ENCODE measurements around the gene UBASH3B.

UBASH3B gene

DNA sequence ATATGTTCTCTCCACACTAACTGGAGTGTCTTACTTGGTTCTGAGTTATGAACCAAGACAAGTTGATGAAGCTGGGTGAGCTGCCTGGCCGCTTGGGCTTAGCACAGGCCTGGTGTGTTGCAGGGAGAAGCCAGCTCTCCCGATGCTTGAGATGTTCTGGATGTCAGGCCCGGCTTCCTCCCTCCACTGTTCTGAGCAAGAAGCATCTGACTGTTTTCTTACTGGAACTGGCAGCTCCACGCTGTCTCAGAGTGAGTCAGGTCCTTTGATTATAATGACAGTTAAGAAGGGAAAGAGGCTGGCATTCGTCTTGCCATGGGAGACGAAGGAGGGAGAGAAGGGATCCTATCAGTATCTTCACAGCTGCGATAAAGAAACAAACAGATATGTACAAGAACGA lies 136.3 kb downstream of the UBASH3B start:
- no peak for DNase-seq

DNA sequence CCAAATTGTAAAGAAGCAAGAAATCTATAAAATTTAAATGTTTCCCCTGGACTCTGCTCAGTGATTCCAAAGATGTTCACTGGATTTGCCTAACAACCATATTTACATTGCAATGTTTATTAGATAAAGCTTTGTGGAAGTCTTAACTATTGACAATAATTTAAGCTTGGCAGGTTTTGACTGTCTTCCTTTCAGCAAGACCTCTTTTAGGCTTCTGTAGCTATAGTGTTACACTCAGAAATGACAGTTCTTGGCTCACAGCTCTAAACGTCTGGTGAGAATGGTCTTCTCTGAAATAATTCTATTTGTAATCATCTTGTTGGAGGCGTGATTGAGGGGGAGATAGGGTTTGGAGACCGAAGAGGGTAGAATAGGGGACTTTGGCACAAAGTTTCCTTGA lies 138.0 kb downstream of the UBASH3B start:
- no peak for DNase-seq

DNA sequence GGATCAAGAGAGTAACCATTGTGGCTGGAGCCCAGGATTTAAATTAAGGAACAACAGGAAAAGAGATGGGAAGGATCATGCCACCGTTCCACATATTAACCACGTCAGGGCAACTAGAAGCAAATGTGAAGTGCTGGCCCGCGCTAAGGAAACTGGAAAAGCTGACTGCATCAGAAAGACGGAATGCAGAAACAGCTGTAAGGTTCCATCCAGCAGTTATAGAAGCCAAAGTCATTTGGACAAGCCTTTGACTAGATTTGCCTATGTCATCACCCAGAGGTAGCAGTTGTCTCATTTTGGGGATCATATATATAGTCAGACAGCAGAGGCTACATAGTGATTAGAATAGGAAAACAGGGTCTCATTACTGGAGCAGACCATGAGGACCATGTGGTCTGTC lies 139.8 kb downstream of the UBASH3B start:
- DNase-seq: no peak

DNA sequence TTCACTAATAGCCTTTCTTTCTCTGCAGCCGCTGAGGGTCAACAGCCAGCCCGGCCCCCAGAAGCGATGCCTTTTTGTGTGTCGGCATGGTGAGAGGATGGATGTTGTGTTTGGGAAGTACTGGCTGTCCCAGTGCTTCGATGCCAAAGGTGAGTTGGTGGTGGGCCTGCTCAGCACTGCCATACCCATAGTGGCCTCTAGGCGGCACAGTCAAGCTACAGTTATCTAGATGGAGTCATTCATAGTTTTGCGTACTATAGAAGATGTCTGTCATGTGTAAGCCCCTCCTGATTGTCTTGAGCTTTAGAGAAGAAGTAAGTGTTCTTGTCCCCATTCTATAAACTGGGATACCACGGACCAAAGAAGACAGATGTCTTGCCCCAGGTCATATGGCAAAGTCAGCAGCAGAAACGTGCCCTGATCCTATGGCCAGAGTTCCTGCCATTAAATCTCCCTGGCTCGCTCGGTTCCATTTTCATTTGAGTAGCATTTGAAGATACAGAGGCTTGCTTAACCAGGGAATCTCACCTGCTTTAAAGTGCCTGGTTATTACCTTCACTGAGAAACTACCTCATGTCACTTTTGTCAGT lies 140.7 kb downstream of the UBASH3B start:
- DNase-seq: peak in 1 of 2 experiments; percentile 12

DNA sequence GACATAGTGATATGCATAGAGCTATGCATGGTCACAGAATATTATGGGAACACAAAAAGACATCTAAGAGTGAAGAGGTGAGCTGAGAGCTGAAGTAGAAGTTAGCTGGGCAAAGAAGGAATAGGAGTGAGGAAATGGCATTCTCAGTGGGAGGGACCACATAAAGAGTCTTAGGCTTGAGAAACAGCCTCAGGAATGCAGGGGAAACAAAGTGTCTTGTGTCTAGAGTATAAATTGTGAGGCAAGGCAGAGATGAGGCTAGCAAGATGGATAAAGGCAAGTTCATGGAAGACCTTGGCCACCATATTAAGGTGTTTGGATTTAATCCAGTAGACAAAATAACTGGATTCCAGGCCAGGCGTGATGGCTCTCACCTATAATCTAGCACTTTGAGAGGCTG lies 142.1 kb downstream of the UBASH3B start:
- no peak for DNase-seq

DNA sequence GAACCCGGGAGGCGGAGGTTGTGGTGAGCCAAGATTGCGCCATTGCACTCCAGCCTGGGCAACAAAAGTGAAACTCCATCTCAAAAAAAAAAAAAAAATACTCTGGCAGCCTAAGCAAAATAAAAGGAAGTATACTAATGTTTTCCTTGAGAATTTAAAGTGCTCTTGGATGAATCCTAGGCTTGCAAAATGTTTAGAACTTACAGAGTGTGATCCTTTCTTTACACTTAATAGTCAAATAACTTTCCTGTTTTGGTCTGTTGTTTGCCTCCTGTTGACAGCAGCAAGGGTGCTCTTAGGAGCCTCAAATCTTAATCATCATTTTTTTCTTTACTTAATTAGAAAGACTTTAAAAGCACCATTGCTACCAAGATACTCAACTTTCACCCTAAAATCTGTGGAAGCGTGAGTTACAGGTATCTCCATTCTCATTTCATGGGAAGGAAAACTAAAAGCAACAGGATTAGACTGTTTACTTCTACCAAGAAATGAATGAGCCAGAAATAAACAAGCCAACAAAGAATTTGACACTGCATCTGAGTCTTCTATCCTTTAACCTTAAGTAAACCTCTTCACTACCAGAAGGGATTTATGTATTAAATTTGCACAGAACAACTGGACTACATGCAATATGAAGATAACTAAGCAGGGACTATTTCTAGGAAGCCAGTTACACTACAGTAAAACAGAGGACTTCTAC lies 144.0 kb downstream of the UBASH3B start:
- DNase-seq: no peak

DNA sequence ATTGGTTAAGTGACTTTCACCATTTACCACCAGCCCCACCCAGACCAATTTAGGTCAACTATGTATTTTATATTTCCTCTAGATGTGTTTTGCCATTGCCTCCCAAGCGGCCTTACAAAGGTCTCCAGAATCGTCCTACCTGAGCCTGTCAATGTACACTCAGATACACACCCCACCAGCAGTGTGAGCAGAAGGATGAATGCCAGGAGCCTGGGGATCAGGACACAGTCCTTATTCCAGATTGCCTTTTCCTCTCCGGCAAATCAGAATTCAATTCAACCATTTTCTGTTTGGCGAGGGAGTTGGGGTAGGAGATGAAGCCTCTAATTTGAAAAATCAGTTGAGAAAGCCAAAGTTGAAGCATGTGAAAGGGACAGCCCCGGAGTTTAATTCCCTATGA lies 147.4 kb downstream of the UBASH3B start:
- DNase-seq: no peak

DNA sequence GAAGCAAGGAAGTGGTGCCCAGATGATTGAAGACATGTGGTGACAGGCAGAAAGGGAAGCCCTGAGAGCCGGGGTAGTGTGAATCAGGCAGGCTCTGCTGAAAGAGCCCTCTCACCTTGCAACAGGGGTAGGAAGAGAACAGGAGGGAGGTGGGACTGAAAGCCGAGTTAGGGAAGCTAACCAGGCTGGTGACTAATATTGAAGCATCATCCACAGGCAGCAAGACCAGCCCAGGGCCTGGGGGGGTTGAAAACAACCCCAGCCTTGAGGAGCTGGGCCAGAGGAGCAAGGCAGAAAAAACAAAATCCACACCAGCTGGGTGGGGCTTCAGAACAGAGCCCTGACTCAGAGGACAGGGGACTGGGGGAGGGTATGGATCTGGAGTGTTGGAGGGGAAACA lies 147.8 kb downstream of the UBASH3B start:
- DNase-seq: no peak

DNA sequence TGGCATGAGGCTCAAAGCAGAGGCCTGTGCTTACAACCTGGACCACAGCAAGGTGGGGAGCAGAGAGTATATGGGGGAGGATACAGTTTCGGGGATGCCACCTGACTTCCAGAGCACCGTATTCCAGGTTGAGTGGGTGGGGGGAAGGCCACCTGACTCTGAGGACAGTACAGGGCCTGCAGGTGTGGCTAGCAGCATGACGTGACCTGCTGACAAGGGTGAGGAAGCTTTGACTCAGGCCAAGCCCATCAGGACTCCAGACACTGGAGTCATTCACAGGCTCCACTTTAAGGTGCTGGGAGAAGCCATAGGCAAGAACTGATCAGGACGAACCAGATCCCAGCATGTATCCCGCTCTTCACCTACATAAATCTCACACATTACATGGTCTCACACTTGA lies 148.2 kb downstream of the UBASH3B start:
- no peak for DNase-seq

DNA sequence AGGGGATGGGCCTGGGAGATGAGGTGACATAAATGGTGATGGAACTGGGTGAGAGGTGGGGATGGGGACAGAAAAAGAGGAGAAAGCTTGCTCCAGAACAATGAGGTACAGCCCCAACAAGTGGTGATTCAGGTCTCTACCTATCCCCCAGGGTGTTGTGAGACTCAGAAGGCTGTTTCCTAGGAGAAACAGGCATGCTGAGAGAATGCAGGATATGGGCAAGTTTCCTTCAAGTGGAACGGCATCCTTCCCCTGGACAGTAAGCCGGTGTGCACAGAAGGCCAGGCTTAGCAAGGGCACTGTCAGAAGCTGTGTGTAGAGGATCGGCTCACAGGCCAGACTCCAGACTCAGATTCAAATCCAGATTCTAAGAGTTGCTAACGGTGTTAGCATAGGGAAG lies 148.6 kb downstream of the UBASH3B start:
- DNase-seq: no peak

DNA sequence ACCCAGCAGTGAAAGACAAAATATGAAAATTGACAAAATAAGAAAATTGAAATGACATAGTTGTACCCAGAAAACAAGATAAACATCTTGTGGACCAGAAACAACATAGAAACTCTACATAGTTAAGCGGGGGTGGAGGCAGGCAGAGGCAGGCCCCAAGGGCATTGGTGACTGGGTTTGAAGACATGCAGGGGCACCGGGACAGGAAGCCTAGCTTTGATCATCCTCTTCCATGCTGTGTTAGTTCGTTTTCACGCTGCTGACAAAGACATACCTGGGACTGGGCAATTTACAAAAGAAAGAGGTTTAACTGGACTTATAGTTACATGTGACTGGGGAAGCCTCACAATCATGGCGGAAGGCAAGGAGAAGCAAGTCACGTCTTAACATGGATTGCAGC lies 149.3 kb downstream of the UBASH3B start:
- no peak for DNase-seq

DNA sequence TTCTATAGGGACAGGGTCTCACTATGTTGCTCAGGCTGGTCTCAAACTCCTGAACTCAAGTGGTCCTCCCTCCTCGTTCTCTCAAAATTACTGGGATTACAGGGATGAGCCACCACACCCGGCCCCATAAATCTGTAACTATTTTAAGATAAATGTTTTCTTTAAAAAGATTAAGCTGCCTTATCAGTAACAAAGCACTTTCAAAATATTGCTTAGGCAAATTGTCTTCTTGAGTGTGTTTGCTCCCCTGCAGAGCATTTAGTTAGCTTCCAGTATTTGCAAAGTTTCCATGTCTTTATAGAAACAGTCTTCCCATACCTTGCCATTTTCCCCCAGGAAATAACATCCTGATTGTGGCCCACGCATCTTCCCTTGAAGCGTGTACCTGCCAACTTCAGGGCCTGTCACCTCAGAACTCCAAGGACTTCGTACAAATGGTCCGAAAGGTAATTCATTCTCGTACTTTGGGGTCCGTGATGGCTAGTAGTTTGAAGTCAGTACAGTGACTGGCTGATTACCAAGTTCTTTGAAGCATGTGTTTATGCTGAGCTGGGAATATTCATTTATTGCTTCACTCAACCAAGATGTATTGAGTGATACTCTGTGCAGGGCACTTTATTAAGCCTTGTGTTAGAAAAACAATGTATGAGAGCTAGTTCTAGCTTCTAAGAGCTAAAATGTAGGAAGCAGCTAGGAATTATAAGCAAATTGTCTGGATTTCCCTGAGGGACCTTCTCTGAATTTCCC lies 152.4 kb downstream of the UBASH3B start:
- DNase-seq: no peak

DNA sequence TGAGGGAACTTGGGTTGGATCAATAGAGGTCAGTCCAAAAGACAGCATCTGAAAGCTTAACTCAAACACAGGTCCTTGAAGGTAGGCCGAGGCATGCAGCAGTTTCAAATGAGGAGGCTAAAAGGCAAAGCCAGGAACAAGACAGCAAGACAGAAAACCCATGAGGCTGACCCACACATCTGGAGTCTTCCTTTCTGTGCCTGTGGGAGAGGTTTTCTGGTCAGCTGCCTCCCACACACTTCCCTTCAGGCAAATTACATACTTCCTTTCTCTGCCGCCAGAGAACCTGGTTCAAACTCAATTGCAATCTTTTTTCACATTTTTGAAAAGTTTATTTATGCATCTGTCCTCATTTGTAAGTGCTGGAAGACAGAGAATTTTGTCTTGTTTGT lies 153.0 kb downstream of the UBASH3B start:
- DNase-seq: no peak

DNA sequence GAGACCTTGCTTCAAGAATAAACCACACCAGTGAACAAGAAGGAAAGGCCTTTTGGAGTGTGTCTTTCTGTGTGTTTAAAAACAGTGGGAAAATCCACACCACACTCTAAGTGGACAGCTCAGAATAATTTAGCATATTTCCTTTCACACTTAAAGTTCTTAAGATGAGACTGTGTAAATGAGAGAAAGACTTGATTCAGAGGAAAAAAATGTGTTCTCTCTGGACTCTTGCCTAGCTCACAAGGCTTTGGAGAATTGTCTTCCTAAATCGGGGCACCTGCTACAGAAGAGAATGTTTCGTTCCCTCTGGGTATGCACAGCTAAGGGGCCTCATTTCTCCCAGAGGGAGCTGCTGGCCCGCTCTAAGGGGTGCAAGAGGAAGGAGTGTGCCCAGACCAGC lies 154.3 kb downstream of the UBASH3B start:
- no peak for DNase-seq

DNA sequence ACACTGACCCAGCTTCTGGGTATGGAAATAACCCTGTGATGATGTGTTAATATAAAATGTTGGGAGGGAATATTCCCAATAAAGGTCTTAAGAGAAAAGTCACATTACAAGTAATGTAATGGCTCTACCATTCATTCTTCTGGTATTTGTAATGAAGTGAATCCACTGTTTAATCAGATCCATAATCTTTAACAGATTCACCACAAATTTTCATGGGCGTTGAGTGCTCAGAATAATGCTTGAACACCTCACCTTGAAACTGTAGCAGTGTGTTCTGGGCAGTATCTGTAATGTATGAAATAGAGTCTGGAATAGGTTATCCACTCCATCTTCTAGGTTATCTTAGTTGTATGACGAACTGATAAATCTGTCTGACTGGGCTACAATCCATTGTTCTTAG lies 156.2 kb downstream of the UBASH3B start:
- DNase-seq: no peak

DNA sequence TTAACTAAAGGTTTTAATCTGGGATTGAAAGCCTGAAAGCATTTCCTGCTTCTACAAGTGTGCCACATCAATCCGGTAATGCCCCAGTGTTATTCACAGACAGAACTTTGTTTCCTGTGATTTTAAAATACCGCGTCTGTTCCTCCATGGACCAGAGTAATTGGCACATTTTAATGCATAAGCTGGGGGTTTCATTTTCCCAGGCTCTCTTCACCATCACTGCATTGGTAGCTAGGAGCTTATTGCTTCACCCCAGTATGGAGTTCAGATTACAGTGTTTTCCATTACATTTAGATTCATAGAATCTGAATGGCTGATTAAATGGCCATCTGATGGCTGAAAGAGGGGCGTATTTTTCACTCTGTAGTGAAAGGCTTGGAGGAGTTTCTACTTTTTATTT lies 157.1 kb downstream of the UBASH3B start:
- DNase-seq: no peak

DNA sequence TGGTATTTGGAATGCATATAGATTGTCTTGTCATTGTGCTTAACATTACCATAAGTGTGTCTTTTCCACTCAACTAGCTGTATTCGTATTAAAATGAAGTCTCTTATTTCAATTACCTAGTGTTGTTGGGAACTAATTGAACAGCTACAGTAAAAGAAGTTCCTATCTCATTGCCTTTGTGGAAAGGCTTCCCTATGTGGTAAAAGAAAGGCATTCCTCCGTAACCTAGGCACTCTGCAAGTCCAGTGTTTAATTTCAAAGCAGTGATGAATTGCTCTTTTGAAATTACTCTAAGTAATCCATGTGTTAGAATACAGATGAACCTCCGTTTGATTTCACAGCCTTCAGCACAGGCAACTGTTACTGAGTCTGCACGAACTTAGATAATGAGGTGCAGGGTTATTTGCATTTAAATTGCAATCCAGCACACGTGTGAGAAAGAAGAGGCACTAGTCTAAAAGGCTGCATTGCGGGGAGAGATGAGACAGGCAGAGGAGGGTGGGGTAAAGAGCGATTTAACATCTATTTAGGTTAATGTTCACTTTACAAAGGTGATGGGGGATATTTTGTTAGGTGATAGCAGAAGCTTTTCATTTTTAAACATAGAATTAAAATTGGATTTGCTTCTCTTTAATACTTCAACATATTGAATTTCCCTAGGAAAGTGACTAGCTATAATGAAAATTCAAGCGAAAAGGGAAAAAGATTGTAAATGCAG lies 157.8 kb downstream of the UBASH3B start:
- no peak for DNase-seq

DNA sequence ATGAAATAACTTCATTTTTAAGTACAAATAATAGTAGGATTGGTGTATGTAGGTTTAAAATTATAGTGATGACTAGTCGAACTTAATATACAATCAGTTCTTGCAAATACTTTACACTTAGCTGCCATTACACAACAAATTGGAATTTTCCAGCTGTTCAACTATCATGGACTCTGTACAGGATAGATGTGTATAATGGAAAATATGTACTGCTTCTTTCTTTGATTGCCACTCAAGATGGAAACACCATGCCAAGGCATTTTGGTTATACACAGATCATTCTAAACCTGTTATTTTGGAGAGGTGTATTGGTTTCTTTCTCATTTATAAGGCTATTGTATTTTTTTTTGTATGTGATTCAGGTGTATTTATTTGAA lies 158.4 kb downstream of the UBASH3B start:
- DNase-seq: no peak

DNA sequence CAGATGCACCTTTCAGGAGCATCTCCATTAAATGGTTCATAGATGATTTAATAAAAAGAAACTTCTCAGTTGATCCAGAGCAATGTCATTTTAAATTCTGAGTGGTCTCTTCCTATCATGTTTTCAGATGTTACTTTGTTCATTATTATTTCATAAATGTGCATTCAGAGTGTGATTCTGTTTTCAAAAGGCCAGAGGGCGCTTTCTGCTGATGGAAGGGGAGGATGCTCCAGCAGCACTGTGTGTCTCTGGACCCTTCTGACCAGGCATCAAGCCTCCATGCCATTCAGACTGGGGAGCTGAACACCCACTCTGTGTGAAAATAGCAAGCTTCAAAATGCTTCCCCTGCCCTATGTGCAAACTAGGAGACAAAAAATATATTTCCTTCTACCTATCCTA lies 158.9 kb downstream of the UBASH3B start:
- DNase-seq: no peak

DNA sequence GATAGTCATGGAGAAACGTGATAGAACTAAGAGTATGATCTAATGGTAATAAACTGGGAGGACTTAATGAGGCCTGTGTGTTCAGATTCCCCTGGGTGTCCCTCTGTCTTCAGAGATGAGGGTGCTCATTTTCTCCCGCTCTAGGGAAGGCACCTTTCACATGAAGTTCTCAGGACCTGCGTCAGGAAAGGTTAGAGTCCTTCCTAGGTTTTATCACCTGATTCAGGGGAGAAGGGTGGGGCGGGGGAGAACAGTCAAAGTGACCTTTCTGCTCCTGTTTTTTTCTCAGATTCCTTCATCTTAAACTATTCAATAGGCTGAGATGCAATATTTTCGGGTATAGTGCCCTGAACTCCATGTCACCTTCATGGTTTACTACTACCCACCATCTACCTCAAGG lies 160.4 kb downstream of the UBASH3B start:
- DNase-seq: no peak

DNA sequence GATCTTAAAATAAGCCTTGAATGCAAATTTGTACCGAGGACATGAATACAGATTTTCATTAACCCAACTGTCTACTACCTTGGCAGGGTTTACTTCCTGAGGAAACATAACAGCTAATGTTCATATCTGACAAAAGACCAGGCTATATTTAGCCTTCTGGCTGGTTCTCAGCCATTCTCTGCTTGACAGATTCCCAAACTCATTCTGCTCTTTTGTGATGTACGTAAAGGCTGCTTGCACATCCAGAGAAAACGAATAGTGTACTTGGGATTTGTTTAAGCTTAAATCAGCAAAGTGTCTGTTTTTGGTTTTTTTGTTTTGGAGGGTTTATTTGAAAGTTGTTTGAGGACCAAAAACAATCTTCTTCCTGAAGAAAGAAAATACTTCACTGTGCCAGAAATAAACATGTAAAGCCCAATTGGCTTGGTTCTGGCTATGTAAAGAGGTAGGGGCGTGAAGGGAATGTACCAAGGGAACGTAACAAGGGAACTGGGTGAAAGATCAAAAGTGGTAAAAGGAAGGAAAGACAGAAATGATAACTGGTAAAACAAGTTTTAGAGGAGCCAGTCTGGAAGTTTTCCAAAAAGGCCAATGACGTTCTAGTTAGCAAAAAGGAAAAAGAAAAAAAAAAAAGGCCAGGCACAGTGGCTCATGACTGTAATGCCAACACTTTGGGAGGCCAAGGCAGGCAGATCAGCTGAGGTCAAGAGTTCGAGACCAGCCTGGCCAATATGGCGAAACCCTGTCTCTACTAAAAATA lies 161.4 kb downstream of the UBASH3B start:
- DNase-seq: no peak

DNA sequence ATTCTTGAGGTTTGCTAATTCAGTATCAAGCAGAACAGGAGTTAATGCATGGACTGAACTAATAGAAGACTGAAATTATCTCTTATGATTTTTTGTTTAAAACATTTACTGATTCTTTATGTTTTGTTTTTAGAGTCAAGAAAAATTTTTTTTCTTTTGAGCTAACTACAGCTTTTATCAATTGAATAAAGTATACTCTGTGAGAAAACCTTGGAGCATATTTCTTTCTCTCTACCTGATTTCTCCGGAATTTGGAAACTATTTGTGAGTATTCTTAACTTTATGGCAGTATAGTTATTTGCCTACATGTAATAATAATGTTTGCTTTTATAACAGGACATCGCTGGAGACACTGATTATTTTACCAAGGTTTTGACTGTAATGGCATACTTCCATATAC lies 164.6 kb downstream of the UBASH3B start:
- no peak for DNase-seq

DNA sequence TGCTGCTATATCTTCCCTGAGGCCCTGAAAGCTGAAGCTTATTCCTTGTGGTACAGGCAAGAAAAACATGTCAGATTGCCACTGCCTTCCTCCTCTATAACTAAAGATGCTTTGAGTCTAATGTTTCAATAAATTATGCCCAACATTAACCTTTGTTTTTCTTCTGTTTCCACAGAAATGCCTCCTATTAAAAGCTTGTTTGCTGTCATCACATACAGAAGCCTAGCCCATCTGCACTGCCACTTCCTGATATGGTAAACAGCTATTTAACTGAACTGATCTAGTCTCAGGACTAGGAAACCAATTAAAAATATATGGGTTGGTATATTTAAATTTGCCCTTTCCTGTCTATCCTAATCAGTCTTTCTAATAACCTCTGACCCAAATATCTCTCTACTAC lies 165.6 kb downstream of the UBASH3B start:
- no peak for DNase-seq

All from SW 1271 (cell line).